BLaER1 (cell line): ENCODE results near the gene PNLDC1.

ENCODE experiments used
- H3K27ac ChIP-seq: shearing (Covaris generic); formaldehyde crosslinking; 2 replicates; pipeline ENCODE4 v1.8.1; 2022
- H3K27me3 ChIP-seq: shearing (Covaris generic); formaldehyde crosslinking; 2 replicates; pipeline ENCODE4 v1.8.1; 2022
- H3K36me3 ChIP-seq: shearing (Covaris generic); formaldehyde crosslinking; 2 replicates; pipeline ENCODE4 v1.8.1; 2022
- H3K4me1 ChIP-seq: shearing (Covaris generic); formaldehyde crosslinking; 2 replicates; pipeline ENCODE4 v1.8.1; 2022
- H3K4me2 ChIP-seq: shearing (Covaris generic); formaldehyde crosslinking; 2 replicates; pipeline ENCODE4 v1.8.1; 2022
- H3K4me3 ChIP-seq: shearing (Covaris generic); formaldehyde crosslinking; 2 replicates; pipeline ENCODE4 v1.8.1; 2022
- H3K9ac ChIP-seq: shearing (Covaris generic); formaldehyde crosslinking; 2 replicates; pipeline ENCODE4 v1.8.1; 2022
- H3K9me3 ChIP-seq: shearing (Covaris generic); formaldehyde crosslinking; 2 replicates; pipeline ENCODE4 v1.8.1; 2022
- H4K20me1 ChIP-seq: shearing (Covaris generic); formaldehyde crosslinking; 2 replicates; pipeline ENCODE4 v1.8.1; 2022
- Cebpa-rat ChIP-seq: shearing (Covaris generic); IDR thresholded peaks from 2 replicates; pipeline ENCODE4 v1.8.1; 2022

The PNLDC1 gene

DNA sequence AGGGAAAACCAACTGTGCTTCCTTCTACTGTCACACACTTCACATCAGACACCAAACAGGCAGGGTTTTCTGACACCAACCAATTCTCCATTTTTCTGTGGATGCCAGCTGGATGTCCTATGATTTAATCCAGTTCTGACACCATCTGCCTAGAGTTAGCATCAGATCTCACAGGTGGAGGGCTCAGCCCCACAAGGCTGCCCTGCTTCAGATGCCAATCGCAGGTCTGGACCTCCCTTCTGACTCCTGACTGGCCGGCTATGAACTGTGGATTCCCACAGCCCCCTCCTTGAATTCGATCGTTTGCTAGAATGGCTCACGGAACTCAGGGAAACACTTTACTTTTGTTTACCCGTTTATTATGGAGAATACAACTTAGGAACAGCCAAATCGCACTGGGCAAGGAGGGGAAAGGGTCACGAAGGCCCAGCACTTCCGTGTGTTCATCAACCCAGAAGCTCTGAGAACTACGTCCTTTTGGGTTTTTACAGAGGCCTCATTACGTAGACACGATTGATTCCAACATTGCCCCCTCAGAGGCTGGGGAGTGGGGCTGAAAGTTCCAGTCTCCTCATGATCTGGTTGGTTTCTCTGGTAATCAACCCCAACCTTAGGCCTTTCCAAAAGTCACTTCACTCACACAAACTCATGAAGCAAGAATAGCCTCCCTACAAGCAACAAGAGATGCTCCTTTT is 65.3 kb downstream of the PNLDC1 start:
- Histone ChIP-seq H3K27ac (no peak overlapping the region), H3K4me2 (no peak overlapping the region), H3K36me3 (no peaks in the 10 kb centered on the region), H3K27me3 (no peaks in the 10 kb centered on the region), H4K20me1 (no peaks in the 10 kb centered on the region; the same call in 1 of the 2 replicates), H3K9ac (no peak overlapping the region), H3K4me3 (no peak overlapping the region), H3K4me1 (peaks cover 19% of the 10 kb centered on the region), H3K9me3 (peaks cover 4% of the 10 kb centered on the region; the same call in 1 of the 2 replicates)
- TF ChIP-seq Cebpa-rat = no peak

DNA sequence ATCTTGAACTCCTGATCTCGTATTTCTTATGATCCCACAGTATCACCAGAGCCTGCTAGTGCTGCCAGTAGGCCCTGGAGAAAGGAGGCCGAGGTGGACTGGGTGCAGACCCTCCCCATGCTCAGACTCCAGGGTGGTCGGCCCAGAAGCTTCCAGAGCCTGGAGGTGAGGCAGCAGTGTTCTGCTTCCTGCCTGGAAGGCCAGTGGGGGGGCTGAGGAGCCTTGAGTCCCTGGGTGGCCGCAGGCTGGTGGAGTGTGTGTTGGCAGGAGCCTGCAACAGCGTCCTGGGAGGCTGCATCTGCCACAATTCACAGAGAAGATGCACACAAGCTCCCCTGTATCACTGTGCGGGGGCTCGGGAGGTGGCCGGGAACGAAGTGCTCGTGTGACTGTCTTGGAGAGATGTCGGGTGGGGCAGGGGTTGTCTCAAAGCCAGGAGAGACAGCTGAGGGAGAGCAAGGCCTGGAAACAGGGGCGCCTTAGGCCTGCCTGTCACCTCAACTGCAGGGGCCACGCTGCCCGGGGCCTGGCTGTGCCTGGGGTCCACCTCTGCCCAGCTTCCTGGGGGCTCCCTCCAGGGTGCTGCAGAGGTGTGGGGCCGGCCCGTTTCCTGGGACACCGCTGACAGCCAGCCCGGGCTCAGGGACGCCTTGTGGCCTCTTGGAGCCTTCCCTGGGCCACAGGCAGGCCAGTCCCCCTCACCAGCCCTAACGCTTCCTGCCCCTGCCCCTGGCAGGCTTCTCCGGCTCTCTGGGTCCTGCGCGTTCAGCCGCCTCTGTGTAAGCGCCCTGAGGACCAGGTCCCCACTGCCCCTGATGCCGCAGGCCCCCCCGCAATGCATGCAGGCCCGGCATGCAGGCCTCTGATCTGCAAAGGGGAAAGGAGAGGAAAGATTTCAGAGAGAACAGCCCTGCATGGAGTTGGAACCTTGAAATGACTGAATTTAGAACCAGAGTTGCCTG is 66.5 kb downstream of the PNLDC1 start:
- Histone ChIP-seq H4K20me1 (no peaks in the 10 kb centered on the region; the same call in 1 of the 2 replicates), H3K4me2 (no peak overlapping the region), H3K27ac (no peak overlapping the region), H3K27me3 (no peaks in the 10 kb centered on the region), H3K4me1 (peaks cover 15% of the 10 kb centered on the region), H3K9me3 (peaks cover 4% of the 10 kb centered on the region; the same call in 1 of the 2 replicates), H3K4me3 (no peak overlapping the region), H3K9ac (no peak overlapping the region), H3K36me3 (no peaks in the 10 kb centered on the region)
- TF ChIP-seq Cebpa-rat = no peak
